Common myeloid progenitor, CD34-positive (primary cell): Measurements from ENCODE around the gene SLC1A2.

Experiments used
- CTCF ChIA-PET: fragments of 350-600 bp; sonication (Branson Sonifier 250); formaldehyde crosslinking; loops from one replicate; lab custom pipeline; 2021; ENCODE audit warnings: antibody characterized with exemption; lab: Charles Lee
- POLR2A ChIA-PET: fragments of 350-600 bp; sonication (Branson Sonifier 250); formaldehyde crosslinking; loops from one replicate; lab custom pipeline; 2021; ENCODE audit warnings: antibody characterized with exemption; lab: Charles Lee
- DNase-seq, 3 donors: peaks; one replicate each; pipeline versions ENCODE4 v3.0.0 to v3.0.0-alpha.2; 2013
- H3K27ac ChIP-seq, 2 experiments: 1 replicate in 1 of 2; 2 replicates in 1 of 2; pipeline ENCODE4 v1.7.0; 2013; ENCODE audit warnings: inconsistent platforms in 2 of 2, low read length in 2 of 2, mild to moderate bottlenecking in 2 of 2, low read depth in 1 of 2, moderate library complexity in 1 of 2; ENCODE audit not compliant: severe bottlenecking in 2 of 2, insufficient read depth in 1 of 2, poor library complexity in 1 of 2
- H3K27me3 ChIP-seq, 5 experiments: replicated peaks in 2 of 5; 1 replicate in 3 of 5; 2 replicates in 2 of 5; pipeline versions ENCODE4 v1.6.1 to v1.7.0; 2013; ENCODE audit warnings: low read length in 4 of 5, mild to moderate bottlenecking in 2 of 5, moderate library complexity in 2 of 5, inconsistent platforms in 1 of 5; ENCODE audit not compliant: insufficient read depth in 5 of 5, control insufficient read depth in 4 of 5
- H3K36me3 ChIP-seq, 4 experiments: 1 replicate in 2 of 4; 2 replicates in 2 of 4; pipeline versions ENCODE4 v1.6.1 to v1.7.0; 2013; ENCODE audit warnings: low read length in 3 of 4, control low read depth in 1 of 4, mild to moderate bottlenecking in 1 of 4; ENCODE audit not compliant: control insufficient read depth in 4 of 4, insufficient read depth in 4 of 4
- H3K4me1 ChIP-seq, 4 experiments: 1 replicate in 3 of 4; 2 replicates in 1 of 4; pipeline versions ENCODE4 v1.6.1 to v1.7.1; 2013; ENCODE audit warnings: low read length in 3 of 4, mild to moderate bottlenecking in 3 of 4, control low read depth in 1 of 4, inconsistent platforms in 1 of 4, moderate library complexity in 1 of 4; ENCODE audit not compliant: control insufficient read depth in 4 of 4, insufficient read depth in 4 of 4; ENCODE audit errors: control extremely low read depth in 1 of 4
- H3K4me3 ChIP-seq, 7 experiments: 1 replicate in 4 of 7; 2 replicates in 3 of 7; pipeline versions ENCODE4 v1.5.1 to v1.7.0; 2013; ENCODE audit warnings: mild to moderate bottlenecking in 7 of 7, low read length in 6 of 7, moderate library complexity in 6 of 7, inconsistent platforms in 2 of 7, low read depth in 2 of 7, control low read depth in 1 of 7; ENCODE audit not compliant: insufficient read depth in 4 of 7, control insufficient read depth in 1 of 7; ENCODE audit errors: extremely low read depth in 1 of 7
- H3K9me3 ChIP-seq, 5 experiments: 1 replicate in 4 of 5; 2 replicates in 1 of 5; pipeline versions ENCODE4 v1.6.1 to v1.7.1; 2013; ENCODE audit warnings: low read length in 4 of 5, mild to moderate bottlenecking in 2 of 5, inconsistent platforms in 1 of 5, low read depth in 1 of 5, moderate library complexity in 1 of 5; ENCODE audit not compliant: control insufficient read depth in 4 of 5, insufficient read depth in 2 of 5; ENCODE audit errors: control extremely low read depth in 1 of 5
- WGBS: methylation state at CpG from one replicate; pipeline ENCODE4 v1.1.5; 2013; ENCODE audit not compliant: insufficient coverage; 5-methylcytosine and 5-hydroxymethylcytosine counted together

Gene SLC1A2

DNA sequence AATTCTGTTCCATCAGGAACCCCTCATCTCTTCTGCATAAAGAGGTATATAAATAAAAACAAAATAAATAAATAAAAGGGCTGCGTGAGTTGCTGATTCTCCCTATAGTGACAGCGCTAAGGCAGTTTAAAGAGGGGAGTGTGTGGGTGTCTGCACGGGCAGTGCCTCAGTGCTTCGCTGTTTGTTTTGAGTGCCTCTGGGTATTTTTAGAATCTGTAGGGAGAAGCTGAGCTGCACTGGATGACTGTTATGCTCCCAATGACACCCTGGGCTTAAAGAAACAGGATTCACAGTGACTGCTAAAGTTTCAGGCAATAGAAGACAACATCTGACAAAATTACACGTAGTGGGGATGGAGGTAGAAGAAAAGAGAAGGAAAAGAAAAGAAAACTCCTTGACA lies 38.8 kb downstream of the SLC1A2 start:
- Histone ChIP-seq H3K4me1 (no peaks in the 10 kb centered on the region), H3K27ac (no peak overlapping the region), H3K4me3 (no peak overlapping the region), H3K9me3 (peaks cover 0 to 3% (median 0%) of the 10 kb centered on the region in 5 experiments), H3K27me3 (no peaks in the 10 kb centered on the region), H3K36me3 (no peaks in the 10 kb centered on the region)
- ChIA-PET POLR2A (no interaction called here), CTCF (interaction anchor here (2.6 kb wide), 1 partner anchor 12 kb away, joined by 13 read pairs; no protein-coding TSS in a partner anchor)
- 92% methylated on average over 3 of the region's 5 CpGs for WGBS
- DNase-seq: no peak

DNA sequence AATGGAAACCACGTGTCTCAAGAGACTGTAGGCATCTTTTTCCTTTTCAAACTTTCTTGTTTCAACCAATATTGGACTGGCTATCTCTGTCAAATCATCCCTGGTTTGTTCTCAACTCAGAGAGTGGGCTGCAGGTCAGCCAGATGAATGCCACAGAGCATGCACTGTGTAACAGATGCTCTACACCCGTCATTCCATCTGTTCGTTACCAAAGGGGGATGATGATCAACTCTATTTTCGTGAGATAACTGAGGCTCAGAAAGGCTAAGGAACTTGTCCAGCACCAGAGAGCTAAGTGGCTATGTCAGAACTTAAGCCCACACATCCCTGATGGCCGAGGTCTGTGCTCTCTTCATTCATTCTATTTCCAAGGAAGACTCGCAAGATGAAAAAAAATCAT lies 42.1 kb downstream of the SLC1A2 start:
- no peaks in the 10 kb centered on the region for H3K36me3 ChIP-seq
- no peaks in the 10 kb centered on the region for H3K4me1 ChIP-seq
- CTCF ChIA-PET: interaction anchor here (0.7 to 1.5 kb wide), 2 partner anchors 8 to 452 kb away, joined by 3 to 4 read pairs; no protein-coding TSS in a partner anchor
- WGBS: 93% methylated on average over 5 of the region's 6 CpGs
- H3K4me3 ChIP-seq: no peak overlapping the region
- H3K27me3 ChIP-seq: no peaks in the 10 kb centered on the region
- POLR2A ChIA-PET: no interaction called here
- DNase-seq: no peak
- no peak overlapping the region for H3K27ac ChIP-seq
- no peaks in the 10 kb centered on the region for H3K9me3 ChIP-seq

DNA sequence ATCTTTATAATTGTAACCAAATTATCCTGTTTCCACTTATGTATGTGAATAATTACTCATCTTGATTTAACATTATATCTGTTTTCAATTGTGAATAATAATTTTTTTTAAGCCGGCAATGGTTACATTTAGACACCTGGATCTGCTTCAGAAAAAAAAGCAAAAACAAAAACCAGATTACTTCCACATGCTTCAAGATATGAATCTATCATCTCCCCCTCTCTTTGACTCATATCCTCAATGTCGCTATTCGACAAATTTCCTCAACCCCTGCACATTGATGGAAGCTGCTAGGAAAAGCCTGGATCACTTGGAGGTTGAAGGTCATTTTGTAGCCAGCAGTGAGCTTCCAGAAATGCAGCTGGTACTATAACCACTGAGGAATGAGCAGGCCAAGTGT lies 42.7 kb downstream of the SLC1A2 start:
- CTCF ChIA-PET: interaction anchor here (1.4 kb wide), 1 partner anchor 9 kb away, joined by 4 read pairs; no protein-coding TSS in a partner anchor
- Histone ChIP-seq H3K36me3 (no peaks in the 10 kb centered on the region), H3K4me3 (no peak overlapping the region), H3K4me1 (no peaks in the 10 kb centered on the region), H3K9me3 (no peaks in the 10 kb centered on the region), H3K27ac (no peak overlapping the region), H3K27me3 (no peaks in the 10 kb centered on the region)
- 82% methylated on average over 2 of the region's 3 CpGs for WGBS
- no peak for DNase-seq
- POLR2A ChIA-PET: no interaction called here

DNA sequence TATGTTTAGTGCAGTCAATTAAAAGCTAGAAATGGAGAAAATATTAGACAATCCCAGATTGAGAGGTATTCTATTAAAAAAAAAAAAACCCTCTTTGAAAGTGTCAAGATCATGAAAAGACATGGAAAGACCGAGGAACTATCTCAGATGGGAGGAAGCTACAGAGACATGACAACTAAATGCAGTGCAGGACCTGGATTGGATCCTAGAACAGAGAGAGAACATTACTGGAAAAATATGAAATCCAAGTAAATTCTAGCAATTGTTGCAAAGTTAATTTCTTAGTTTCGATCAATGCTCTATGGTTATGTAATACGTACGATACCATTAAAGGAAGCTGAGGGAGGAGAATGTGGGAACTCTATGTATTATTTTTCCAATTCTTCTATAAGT lies 43.2 kb downstream of the SLC1A2 start:
- Histone ChIP-seq H3K9me3 (no peaks in the 10 kb centered on the region), H3K27me3 (no peaks in the 10 kb centered on the region), H3K36me3 (no peaks in the 10 kb centered on the region), H3K4me1 (no peaks in the 10 kb centered on the region), H3K27ac (no peak overlapping the region), H3K4me3 (no peak overlapping the region)
- no peak for DNase-seq
- CTCF ChIA-PET: interaction anchor here (1.4 kb wide), 1 partner anchor 9 kb away, joined by 4 read pairs; no protein-coding TSS in a partner anchor
- 80% methylated on average over 1 of the region's 4 CpGs for whole genome bisulfite sequencing
- POLR2A ChIA-PET: no interaction called here

DNA sequence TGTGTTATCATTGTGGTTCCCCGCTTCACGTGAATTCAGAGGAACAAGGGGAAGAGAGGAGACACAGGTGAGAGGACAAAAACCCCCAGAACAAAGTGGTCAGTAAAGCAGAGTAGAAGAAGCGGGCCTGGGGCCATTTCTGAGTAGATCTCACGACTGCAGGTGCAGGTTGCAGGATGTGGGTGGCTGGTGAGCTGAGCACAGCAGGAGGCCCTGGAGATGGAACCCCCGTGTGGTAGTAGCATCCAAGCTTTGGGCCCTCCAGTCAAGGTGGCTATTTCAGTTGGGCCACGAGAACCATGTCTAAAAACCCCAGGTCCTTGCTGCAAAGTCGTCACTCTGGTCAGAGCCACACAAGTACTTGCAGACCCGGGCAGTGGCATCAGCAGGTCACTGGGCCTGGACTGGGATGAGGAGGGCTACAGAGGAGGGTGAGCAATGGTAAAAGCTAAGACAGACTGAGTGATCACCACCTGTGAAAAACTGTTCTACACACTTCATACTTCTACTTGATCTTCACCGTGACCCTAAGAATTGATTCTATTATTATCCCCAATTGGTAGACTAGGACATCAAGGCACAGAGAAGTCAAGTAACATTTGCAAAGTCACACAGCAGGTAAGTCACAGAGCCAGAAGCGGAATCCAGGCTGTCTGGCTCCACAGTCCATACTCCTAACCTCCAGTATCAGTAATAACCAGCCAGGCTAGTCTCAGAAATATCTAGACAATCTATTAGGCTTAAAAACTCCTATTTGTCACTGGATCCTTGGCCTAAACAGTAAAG lies 43.8 kb downstream of the SLC1A2 start:
- CTCF ChIA-PET: interaction anchor here (1.3 to 1.4 kb wide), 2 partner anchors 10 to 449 kb away, joined by 3 to 4 read pairs; no protein-coding TSS in a partner anchor
- Histone ChIP-seq H3K4me3 (no peak overlapping the region), H3K9me3 (no peaks in the 10 kb centered on the region), H3K36me3 (no peaks in the 10 kb centered on the region), H3K4me1 (no peaks in the 10 kb centered on the region), H3K27ac (no peak overlapping the region), H3K27me3 (no peaks in the 10 kb centered on the region)
- WGBS: 96% methylated on average over 8 of the region's 10 CpGs
- POLR2A ChIA-PET: no interaction called here
- no peak for DNase-seq

DNA sequence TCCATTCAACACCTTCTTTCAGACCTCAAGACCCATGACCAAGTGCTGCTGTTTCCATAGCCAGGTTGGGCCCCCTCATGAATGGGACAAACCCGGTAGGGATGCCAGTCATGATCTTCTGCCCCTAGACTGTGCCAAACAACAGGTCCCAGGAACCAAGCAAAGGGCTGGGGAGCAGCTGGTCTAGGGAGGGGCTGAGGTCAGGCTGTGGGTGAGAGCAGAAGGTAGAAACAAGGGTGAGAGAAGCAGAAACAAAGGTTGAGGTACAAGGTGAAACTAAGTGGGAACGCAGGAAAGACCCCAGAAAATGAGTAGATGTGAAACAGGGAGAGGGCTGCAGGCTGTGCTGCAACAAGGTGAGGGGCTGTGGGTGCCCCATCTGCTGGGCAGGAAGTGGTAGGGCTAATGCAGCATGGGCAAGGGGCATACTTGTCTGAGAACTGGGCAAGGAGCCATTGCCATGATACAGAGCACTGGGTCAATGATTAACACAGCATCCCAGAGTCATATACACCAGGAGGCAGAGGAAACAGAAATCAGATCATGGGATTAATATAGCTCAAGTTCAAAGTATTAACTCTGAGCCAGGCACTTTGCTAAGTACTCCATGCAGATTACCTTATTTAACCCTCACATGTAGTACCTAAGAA lies 45.9 kb downstream of the SLC1A2 start:
- Histone ChIP-seq H3K9me3 (no peaks in the 10 kb centered on the region), H3K4me3 (no peak overlapping the region), H3K27ac (no peak overlapping the region), H3K4me1 (no peaks in the 10 kb centered on the region), H3K27me3 (no peaks in the 10 kb centered on the region), H3K36me3 (no peaks in the 10 kb centered on the region)
- peak in 1 of 3 donors; percentile 15 for DNase-seq
- ChIA-PET POLR2A (no interaction called here), CTCF (interaction anchor here (1.0 to 1.6 kb wide), 2 partner anchors 448 to 575 kb away, joined by 3 to 4 read pairs; no protein-coding TSS in a partner anchor)
- WGBS: 100% methylated on average over 2 of the region's 2 CpGs
